ENCODE measurements around the gene C11orf42. TPM values are rescaled to one million over a fixed set of nuclear protein-coding genes. Genes with fewer than 3 reads are reported as not detected.
A peak's percentile ranks its signal among the peaks of the same experiment; 100 is the strongest.

C11orf42 gene
- total RNA-seq, 1 donor = not detected

DNA sequence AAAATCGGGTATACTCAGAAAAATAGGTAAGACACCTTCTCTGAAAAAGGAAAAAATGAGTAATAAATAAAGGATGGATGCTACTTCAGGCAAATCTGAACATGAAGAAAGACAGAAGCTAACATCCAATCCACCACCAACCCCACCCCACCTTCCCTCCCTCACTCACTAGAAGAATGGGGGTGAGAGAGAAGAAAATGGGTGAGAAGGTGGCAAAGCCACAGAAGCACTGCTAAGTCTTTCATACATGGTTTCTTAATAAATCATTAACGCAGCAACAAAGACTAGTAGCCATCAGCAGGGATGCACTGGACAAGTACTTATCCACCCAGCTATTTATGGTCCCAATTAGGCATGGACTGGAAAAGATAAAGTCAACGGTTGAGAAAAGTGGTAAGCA lies 23.2 kb downstream of the C11orf42 start:
- no peak overlapping the region for H3K4me3 ChIP-seq (ENCODE audit: low read depth, low read length)
- no peak for TF ChIP-seq CTCF (IDR thresholded peaks at IDR 0.05; ENCODE audit: insufficient read depth, low read length)
- no peak for DNase-seq (ENCODE audit: low read depth)

GRCh38 chr11:6229911-6230310 lies 24.6 kb downstream of the C11orf42 start:
- no peak overlapping the region for H3K4me3 ChIP-seq (ENCODE audit: low read depth, low read length)
- TF ChIP-seq CTCF (IDR thresholded peaks at IDR 0.05; ENCODE audit: insufficient read depth, low read length) = no peak

DNA sequence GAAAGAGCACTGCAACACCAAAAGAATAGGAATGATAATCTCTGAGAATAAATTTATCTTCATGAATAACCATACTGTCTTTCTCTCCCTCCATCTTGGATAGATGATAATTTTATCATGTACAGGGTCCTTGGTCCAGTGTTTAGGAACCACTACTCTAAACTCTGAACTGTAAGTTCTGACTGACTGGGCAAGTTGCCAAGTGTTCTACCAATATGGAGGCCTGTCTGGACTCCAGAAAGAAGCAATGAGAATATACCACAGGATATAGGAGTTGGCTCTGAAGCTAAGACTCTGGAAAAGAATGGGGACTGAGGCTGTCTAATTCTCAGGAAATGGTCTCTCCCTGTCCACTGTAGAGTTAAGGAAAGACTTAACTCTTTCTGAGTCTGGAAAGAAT lies 27.5 kb downstream of the C11orf42 start:
- H3K4me3 ChIP-seq (ENCODE audit: low read depth, low read length) = peak overlapping the region; percentile 4
- no peak for TF ChIP-seq CTCF (IDR thresholded peaks at IDR 0.05; ENCODE audit: insufficient read depth, low read length)
- DNase-seq (ENCODE audit: low read depth) = no peak

More at GRCh38 chr11:6229911-6230310, 24.6 kb downstream of the C11orf42 start:
- DNase-seq (ENCODE audit: low read depth) = no peak

DNA sequence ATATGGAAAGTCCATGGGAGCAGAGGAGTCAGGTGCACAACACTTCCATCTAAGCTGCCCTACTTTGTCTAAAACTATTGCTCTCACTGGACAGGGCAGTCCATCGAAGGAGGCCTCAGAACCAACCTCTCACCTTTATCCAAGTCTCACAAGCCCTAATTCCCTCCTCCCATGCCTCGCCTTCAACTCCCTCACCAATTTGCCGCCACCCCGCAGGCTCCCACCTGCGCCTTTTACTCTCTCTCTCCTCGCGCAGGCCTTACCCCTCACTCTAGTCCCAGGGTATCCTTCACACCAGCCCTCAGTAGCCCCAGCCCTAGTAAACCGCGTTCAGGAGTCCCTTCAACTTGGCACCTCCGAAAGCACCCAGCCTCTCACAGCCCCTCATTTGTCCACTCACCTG lies 28.6 kb downstream of the C11orf42 start:
- DNase-seq (ENCODE audit: low read depth) = peak; percentile 10

DNA sequence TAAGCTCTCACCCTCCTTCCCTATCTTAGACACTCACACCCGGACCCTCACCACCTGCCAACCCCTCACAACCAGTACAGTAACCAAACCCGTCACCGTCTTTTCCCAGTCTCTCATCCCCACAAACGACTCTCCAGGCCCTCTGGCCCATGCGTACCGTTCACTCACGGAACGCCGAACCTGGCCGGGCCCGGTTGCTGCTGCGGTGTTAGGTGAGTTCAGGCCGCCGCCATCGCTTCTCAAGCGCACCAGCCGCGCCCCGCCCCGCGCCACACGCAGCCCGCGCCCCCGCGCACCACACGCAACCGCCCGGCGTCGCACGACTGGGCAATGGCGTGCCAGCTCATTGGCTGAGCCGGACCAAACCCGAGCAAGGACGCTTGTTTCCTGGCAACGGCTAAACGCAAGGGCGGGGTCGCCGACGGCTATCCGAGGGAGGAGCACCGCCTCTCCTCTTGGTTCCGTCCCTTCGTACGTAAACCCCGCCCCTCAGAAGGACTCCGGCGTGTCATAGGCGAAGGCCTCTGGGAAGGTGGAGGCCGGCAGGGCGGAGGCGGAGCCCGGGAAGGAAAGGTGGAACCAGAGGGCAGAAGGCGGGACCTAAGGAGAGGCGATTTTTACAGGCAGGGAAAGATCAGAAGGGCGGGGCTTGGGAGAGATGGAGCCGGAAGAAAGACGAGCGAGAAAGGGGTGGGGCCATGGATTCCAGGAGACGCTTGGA lies 29.2 kb downstream of the C11orf42 start, which contains the start of gene FHIP1B:
TSS of gene FHIP1B (minus strand) at position 250 of the 721 bp plus-strand sequence. CDS start 10,120 bp downstream, outside the sequence.
- DNase-seq (ENCODE audit: low read depth) = peak; percentile 100
- TF ChIP-seq CTCF (IDR thresholded peaks at IDR 0.05; ENCODE audit: insufficient read depth, low read length) = no peak

More for the DNA sequence above, 28.6 kb downstream of the C11orf42 start:
- H3K4me3 ChIP-seq (ENCODE audit: low read depth, low read length) = peak overlapping the region; percentile 99
- no peak for TF ChIP-seq CTCF (IDR thresholded peaks at IDR 0.05; ENCODE audit: insufficient read depth, low read length)

DNA sequence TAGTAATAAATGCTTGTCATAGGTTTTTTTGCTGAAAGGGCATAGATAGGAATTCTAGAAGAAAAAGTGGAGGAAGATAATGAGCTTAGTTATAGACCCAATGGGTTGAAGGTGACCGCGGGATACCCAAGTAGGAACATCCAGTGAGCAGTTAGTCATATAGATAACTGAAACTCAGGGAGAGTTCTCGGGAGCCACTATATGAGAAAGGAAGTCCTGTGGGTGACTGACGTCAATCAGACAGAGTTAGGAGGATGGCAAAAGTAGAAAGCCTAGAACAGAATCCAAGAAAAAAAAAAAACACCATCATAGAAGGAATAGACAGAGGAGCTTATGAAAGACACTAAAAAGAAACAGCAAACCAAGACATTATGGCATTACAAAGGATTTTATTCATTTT lies 31.9 kb downstream of the C11orf42 start:
- DNase-seq (ENCODE audit: low read depth) = no peak
- no peak overlapping the region for H3K4me3 ChIP-seq (ENCODE audit: low read depth, low read length)
- TF ChIP-seq CTCF (IDR thresholded peaks at IDR 0.05; ENCODE audit: insufficient read depth, low read length) = no peak

More for the DNA sequence above, 29.2 kb downstream of the C11orf42 start, which contains the start of gene FHIP1B:
- H3K4me3 ChIP-seq (ENCODE audit: low read depth, low read length) = peak within 1 kb of the TSS; percentile 99
